G401.6 (cell line): ENCODE measurements around the gene TMEM239.
"Not testable (repeated sequence)": the region's sequence is repeated elsewhere in the genome, so short reads cannot be mapped to it uniquely, and the experiment has no call there.

Experiments
- FAIRE-seq: peaks from 2 replicates; lab custom pipeline; 2012; peaks lifted over from hg19 to GRCh38; lab: Jason Lieb, UNC

TMEM239 gene

DNA sequence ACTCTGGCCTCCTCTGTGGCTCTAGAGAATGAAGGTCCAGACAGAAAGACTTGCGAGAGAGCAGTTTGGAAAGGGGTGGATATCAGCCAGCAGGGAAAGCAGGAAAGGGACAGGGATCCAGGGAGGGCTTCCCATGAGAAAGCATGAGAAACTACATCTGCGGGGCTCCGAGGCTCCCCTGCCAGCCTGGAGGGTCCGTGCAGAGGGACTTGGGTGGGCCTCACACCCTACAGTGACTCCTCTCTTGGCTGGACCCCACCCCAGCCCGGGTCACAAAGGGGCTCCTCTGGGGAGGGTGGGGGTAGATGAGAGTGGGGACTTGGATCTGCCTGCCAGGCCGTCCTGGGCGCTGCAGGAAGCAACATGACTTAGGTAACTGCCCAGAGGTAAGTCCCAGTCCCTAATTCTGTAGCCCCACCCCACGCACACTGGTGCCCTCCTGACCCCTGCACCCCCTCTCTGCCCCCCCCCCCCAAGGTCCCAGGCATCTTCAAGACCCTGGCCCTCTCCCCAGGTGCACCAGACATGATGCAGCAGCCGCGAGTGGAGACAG lies at the start of gene TMEM239:
TSS of gene TMEM239 (plus strand) at position 335 of the 553 bp plus-strand sequence. CDS start at position 526, 191 bp downstream.
- FAIRE-seq: no peak

GRCh38 chr20:2767768-2768631 lies 48.2 kb upstream of the TMEM239 start:
- FAIRE-seq: no peak

GRCh38 chr20:2768632-2769015 lies 47.5 kb upstream of the TMEM239 start:
- FAIRE-seq: no peak

GRCh38 chr20:2770091-2770490 lies 46.1 kb upstream of the TMEM239 start:
- not testable (repeated sequence) for FAIRE-seq

- no peak for FAIRE-seq
Observed at GRCh38 chr20:2771631-2772080, 44.5 kb upstream of the TMEM239 start.

- FAIRE-seq: no peak
Observed at GRCh38 chr20:2773812-2774211, 42.4 kb upstream of the TMEM239 start.

- FAIRE-seq: no peak
Observed at GRCh38 chr20:2775139-2775538, 41.0 kb upstream of the TMEM239 start.

GRCh38 chr20:2778602-2779321 lies 37.4 kb upstream of the TMEM239 start:
- FAIRE-seq: no peak

DNA sequence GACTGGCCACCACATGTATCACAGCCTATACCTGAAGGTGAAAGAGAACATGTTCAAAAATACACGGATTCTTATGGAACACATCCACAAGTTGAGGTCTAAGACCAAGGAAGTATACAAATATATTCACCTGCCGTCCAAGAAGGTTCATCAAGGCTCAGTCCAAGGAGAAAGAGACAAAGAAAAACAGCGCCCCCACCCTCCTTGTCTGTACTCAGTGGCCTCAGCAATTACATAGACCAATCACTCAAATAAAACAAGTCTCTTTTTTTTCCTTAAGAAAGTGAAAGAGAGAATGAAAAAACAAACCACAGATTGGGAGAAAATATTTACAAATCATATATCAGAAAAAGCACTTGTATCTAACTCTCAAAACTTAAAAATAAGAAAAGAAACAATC lies 35.2 kb upstream of the TMEM239 start:
- FAIRE-seq: no peak

GRCh38 chr20:2783908-2784566 lies 32.1 kb upstream of the TMEM239 start:
- no peak for FAIRE-seq

DNA sequence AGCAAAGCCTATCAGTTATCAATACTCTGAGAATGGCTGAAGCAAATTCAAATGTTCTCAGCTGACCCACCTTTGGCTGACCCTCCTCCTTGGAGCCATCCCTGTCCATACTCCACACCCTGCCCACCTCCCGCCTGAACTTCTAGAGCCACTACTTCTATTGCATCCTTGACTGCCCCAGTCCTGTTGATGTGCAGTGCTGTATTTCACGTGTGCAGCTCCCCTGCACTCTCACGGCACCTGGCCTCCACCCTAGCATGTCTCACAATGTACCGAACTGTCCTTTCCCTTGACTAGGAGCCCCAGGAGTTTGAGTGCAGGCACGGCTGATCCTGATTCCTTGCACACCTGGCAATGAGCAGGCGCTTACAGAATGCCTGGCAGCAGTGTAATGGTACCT lies 22.7 kb upstream of the TMEM239 start:
- FAIRE-seq: no peak

DNA sequence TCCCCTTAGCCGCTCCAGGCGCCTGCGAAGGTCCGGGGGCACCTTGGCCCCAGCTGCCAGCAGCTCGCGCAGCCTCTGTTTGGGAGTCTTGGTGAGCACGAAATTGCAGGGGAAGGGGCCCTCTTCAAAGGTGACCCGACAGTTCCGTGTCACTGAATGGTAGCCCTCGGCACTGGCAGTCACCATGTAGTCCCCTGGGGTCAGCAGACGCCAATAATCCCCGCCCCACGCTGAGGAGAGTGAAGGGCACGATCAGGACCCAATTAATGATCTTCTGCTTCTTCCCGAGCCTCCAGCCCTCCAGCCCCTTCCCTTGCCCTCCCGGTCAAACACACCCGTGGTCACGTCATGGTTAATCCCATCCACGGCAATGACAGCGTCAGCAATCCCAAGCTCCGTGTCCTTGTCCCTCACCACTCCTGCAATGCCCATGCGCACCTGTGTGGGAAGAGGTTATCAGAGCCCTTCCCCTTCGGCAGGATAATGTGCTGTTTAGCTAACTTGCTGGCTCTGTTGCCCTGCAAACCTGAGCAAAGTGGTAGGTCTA lies 21.9 kb upstream of the TMEM239 start:
- no peak for FAIRE-seq

DNA sequence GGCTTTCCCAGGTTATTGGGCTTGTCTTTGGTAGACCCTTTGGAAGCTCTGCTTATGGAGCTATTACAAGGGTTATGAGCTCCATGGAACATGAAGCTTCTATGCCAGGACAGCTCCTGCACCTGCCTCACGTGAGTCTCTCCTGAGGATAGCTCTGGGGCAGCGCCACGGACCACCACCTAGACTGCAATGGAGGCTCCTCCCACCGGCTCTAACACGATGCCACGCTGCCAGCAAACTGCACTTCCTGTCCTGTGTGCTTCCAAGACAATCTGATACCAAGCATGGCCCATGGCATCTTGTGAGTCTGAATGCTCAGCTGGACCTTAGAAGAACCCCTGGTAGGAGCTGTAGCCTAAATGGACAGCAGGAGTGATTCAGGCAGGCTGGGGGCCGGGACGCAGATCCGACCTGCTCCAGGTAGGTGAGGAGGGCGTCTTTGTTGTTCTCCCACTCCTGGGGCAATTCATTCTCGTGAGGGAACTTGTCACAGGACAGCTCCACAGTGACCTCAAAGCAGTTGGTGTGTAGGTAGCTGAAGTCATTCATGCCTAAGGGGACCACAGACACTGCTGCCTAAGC lies 21.2 kb upstream of the TMEM239 start:
- no peak for FAIRE-seq

- FAIRE-seq: no peak
Observed at GRCh38 chr20:2795451-2795850, 20.7 kb upstream of the TMEM239 start.

- FAIRE-seq: no peak
Observed at GRCh38 chr20:2796011-2796660, 20.0 kb upstream of the TMEM239 start.

- no peak for FAIRE-seq
Observed at GRCh38 chr20:2797136-2797983, 18.8 kb upstream of the TMEM239 start.

- no peak for FAIRE-seq
Observed at GRCh38 chr20:2798095-2798805, 17.9 kb upstream of the TMEM239 start.

DNA sequence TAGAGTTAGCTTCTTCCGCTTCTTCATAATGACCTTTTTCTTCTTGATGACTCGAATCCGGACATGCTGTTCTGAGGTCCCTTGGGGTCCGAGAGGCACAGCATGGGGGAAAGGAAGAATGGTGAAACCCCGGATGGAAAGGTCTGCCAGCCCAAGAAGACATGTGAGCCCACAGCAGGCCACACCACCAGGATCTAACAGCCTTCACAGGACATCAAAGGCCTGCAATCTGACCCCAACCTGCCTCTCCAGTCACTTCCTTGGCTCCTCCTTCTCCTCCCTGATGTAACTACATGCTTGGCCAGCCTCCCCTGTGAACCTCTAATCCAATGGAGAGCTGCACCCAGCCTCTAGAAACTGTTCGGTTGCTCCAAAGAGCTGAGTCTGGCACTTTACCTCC lies 17.4 kb upstream of the TMEM239 start:
- FAIRE-seq: peak; percentile 6

GRCh38 chr20:2799271-2799670 lies 16.9 kb upstream of the TMEM239 start:
- FAIRE-seq: no peak
